IPS-NIHi11 (cell line): ENCODE measurements around the gene ZNF592.

Experiments used
- DNase-seq: peaks from one replicate; pipeline ENCODE4 v3.0.0; 2012; ENCODE audit warnings: mixed read lengths, low spot score

ZNF592 gene

DNA sequence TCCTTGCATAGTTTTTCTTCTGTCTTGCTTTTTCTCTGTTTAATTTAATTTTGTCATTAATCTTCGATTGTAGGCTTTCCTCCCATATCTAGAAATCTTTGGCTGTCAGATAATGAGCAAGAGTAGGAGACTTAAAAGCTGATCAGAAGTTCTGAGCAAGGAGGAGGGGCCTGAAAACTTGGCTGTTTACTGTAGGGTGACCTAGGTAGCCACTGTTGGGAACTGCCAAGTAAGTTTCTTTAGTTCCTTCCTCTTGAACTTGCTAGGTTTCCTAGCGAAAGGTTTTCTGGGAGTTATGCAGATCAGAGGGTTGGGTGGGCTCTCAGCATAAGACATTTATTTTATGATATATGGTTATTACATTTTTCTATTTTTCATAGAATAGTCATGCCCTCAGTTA, 83.2 kb downstream of the ZNF592 start:
- no peak for DNase-seq

DNA sequence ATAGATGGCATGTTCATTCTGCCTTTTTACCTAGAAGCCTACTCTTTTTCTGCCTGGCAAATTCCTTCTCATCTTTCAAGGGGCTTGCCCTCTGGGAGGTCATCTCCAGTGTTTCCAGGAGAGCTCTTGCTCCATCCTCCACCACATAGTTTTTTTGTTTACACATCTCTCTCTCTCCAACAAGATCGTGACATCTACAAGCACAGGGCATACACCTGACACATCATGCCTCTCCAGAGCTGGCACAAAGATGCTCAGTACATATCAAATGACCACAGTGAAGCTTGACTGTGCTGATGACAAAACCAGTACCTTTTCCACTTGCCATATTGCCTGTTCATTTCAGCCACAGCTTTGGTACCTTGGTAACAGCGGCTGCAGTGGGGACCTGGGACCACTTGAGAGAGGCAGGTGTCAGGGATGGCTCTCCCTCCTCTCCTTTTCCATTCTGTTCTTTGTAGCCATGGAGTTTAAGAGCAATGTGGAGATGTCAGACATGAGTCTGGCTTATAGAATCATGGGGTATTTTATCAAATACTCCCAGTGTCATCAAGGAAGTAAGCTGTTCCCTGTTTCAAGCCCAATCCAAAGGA, 84.2 kb downstream of the ZNF592 start:
- DNase-seq: no peak

DNA sequence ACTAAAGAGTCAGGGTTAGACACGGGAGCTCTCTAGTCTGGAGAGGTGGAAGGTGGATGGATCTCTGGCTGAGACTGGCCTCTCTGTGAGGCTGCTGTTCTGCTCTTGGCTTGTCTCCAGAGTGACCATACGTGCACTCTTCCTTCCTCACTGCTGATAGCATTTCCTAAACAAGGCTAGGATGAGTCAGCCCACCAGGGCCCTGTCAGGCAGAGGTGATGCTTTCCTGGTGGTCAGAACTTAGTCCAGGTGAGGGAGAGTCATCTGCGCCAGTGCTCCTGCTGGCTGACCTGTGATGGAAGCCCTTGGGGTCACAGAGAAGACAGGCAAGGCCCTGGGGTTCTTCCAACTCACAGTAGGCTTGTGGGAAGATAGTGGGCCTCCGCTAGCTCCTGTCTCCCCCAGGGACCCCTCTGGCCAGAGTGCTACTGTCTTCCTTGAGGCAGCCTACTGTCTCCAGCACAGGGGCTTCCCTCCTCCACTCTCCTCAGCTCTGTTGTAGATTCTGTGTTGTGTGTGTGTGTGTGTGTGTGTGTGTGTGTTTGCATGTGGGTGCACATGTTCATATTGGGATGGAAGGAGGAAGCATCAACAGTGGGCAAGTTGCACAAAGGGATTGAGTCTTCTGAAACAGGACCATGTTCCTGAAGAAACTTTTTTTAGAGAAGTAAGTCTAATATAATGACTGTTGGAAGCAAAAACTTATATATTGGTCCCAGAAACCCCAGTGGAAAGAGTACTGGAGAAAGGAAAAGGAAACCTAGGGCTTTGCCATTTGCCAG, 85.2 kb downstream of the ZNF592 start:
- DNase-seq: no peak

DNA sequence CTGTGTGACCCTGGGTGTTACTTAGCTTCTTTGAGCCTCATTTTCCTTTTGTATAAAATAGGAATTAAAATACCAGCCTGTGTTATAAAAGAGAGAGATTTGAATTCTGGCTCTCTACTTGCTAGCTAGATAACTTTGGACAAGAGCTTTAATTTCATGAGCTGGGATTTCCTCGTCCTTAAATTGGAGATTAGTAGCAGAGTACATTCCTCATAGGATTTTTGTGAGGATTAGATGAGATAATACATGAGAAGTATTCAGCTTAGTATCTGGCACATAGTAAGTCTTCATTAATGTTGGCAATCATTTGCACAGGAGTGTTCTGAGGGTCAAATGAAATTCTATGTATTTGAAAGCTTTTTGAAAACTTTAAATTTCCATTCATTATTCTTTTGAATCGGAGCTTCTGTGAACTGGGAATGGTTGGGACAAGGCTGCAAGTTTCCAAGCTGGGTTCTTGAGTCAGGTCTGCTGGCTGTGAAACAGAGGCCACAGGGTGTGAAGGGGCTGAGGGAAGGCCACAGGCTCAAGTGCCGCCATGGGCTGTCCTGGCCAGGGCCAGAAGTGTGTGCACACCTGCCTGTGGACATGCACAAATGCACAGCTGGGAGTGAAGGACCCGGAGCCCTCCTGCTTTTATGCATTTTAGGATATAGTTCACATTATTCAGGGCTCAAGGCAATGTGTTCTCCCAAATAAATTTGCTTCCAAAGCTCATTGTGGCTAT, 86.0 kb downstream of the ZNF592 start:
- DNase-seq: no peak

DNA sequence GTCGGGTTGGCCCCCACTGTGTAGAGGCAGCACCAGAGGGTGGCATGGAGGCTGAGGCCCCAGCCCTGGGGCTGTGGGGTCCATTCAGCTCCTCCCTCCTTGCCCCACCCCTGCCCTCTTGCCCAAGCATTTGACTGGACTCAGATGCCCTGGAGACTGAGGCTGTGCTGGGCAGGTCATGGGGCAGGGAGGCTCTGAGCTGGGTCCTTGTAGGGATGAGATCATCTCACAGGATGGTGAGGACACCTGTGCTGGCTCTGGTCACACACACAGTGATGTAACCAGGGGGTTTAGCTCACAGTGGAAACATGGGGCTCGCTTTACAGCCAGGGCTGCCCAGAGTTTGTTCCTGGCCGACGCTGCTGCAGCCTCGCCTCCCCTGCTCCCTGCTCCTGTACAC, 86.6 kb downstream of the ZNF592 start:
- DNase-seq: no peak

DNA sequence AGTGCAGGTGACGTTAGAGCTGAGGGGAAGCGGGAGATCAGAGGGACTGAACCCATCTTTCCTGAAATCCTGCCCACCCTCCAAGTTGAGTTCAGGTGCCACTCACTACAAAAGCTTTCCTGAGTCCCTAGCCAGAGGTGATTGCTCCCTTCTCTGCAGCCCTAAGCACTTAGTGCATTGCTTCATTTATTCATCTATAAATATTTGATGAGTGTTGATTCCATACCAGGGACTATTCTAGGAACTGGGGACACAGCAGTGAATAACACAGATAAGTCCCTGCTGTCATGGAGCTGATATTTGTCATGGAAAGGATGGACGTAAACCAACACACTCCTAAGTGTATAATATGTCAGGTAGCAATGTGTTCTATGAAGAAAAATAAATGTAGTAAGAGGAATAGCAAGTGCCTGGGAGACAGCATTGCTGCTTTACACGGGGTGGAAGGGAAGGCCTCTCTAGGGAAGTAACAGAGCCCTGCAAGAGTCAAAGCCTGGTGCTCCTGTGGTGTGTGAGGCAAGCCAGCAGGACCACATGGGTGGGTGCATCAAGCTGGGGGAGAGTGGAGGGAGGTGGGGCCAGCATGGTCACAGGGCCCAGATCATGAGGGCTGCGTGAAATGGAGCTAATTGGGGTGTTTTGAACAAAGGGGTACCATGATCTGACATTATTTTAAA, 87.4 kb downstream of the ZNF592 start:
- no peak for DNase-seq

DNA sequence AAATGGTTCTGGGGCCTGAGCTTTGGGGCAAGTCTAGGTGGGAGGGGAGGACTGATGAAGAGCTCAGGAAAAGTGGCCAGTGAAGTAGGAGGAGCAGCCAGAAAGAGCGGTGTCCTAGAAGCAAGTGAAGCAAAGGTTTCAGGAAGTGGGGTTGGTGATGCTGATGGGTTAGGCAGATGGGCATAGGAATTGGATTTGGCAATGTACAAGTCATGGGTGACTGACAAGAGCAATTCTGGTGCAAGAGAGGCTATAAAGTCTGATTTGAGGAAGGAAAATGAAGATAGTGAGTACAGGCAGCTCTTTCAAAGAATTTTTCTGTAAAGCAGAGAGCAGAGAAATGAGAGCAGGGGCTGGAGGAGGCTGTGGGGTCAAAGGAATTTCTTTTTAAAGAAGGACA, 88.5 kb downstream of the ZNF592 start:
- DNase-seq: no peak

DNA sequence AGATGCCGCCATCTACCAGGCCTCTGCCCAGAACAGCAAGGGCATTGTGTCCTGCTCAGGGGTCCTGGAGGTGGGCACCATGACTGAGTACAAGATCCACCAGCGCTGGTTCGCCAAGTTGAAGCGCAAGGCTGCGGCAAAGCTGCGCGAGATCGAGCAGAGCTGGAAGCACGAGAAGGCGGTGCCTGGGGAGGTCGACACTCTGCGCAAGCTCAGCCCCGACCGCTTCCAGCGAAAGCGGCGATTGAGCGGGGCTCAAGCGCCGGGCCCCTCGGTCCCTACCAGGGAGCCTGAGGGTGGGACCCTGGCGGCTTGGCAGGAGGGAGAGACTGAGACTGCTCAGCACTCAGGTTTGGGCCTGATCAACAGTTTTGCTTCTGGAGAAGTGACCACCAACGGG, 91.3 kb downstream of the ZNF592 start:
- no peak for DNase-seq

DNA sequence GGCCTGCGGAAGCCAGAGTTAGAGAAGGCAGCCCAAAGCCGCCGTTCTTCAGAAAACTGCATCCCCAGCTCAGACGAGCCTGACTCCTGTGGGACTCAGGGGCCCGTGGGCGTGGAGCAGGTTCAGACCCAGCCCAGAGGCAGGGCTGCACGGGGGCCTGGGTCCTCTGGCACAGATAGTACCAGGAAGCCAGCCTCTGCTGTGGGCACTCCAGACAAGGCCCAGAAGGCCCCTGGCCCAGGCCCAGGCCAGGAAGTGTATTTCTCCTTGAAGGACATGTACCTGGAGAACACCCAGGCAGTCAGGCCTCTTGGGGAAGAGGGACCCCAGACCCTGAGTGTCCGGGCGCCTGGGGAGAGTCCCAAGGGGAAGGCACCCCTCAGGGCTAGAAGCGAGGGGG, 91.9 kb downstream of the ZNF592 start:
- DNase-seq: no peak

DNA sequence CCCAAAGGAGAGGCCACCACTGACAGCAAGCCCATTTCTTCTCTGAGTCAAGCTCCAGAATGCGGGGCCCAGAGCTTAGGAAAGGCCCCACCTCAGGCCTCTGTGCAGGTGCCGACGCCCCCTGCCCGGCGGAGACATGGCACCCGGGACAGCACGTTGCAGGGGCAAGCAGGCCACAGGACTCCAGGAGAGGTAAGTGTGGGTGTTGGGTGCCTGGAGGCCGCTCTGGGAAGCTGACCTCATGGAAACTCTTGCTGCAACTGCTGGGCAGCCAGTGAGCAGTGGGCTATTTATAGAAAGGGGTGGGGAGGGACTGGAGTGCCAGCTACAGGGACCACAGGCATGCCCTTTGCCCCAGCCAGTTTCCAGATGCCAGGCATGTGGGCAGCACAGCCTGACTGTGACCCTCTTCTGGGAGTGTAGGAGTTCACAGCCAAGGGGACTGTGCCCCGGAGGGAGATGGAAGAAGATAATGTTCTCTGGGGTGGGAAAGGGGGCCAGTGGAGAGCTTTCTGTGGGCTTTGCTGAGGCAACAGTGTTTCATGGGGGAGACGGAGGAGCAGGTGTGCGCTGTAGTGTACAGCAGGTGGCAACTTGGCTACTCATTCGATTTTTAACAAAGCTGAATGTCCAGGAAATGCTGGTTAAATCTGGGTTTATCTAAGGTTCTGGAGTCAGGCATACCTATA, 92.5 kb downstream of the ZNF592 start:
- no peak for DNase-seq

DNA sequence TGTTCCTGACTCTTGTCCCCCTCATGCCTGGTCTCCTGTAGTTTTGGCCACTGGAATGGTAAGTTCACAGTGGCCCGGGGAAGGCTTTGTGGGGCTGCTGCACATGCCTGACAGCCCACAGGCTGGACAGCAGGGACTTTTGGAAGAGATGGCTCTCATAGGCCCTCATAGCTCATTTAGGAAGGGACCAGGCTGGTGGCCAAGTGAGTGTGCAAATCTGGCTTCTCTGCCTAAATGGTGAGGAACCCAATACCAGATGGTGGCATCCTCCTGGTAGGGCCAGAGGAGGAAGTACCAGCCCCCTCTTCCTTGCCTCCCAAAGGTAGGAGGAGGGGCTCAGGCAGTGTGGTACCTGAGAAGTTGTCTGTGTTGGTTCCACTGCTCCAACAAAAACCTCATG, 94.4 kb downstream of the ZNF592 start:
- no peak for DNase-seq

DNA sequence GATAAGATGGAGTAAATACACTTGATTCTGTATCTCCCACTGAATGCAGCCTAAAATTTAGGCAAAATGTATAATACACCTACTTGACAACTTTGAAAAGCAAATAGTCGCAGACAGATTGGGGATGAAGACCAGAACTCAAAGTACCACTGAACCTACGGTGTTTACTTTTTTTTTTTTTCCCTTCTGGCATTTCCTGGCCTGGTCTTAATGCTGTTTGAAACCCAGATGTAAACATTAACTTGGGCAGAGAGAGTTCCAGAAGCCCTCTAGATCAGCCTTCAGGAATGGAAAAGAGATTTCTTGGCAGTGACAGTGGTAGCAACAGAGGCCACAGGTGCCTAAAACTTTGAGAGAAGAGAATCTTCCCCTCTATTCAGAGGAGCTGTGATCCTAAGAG, 96.6 kb downstream of the ZNF592 start:
- DNase-seq: no peak

DNA sequence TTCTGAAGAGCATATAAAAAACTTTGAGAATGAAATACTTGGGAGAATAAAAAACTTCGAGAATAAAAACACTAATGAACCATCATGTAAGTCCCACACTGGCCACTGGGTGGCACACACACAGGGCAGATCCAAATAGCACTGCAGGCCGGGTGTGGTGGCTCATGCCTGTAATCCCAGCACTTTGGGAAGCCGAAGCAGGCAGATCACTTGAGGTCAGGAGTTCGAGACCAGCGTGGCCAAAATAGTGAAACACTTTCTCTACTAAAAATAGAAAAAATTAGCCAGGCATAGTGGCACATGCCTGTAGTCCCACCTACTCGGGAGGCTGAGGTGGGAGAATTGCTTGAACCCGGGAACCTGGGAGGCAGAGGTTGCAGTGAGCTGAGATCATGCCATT, 97.2 kb downstream of the ZNF592 start:
- DNase-seq: peak; percentile 56

DNA sequence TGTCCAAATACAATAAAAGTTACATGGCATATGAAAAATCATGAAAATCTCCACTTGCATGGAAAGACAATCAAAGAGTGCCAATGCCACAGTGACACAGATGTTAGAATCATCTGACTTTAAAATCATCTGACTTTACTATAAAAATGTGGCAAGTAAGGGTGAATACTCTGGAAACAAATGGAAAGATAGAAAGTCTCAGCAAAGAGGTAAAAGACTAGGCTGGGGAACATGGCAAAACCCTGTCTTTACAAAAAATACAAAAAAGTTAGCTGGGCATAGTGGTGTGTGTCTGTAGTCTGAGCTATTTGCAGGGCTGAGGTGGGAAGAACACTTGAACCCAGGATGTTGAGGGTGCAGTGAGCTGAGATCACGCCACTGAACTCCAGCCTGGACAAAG, 97.9 kb downstream of the ZNF592 start:
- DNase-seq: no peak

DNA sequence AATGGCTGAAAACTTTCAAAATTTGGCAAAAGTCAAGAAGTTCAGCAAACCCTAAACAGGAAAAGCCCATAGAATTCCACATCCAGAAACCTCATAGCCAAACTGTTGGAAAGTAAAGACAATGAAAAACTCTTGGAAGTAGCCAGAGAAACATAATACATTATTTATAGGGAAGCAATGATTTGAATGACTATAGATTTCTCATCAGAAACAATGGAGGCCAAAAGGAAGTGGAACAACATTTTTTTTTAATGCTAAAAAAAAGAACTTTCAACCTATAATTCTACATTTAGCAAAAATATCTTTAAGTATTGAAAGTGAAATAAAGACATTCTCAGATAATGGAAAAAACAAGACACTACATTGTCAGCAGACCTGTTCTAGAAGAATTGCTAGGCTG, 99.0 kb downstream of the ZNF592 start:
- DNase-seq: no peak

DNA sequence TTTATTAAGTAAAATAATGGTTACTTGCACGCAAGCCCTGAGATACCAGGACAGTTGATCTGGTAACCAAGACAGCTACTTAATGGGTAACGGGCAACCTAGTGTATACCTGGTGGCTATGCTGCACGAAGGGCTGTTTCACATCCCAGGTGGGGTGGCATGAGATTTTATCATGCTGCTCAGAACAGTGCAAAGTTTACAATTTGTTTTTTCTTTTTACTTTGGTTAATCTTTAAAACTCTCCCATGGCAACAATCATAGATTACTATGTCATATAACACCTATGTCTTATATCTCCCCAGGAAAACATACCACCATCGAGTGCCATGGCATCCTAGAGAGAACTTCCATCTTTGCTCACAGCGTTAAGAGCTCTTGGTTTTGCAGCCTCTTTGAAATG, 103.8 kb downstream of the ZNF592 start:
- no peak for DNase-seq

DNA sequence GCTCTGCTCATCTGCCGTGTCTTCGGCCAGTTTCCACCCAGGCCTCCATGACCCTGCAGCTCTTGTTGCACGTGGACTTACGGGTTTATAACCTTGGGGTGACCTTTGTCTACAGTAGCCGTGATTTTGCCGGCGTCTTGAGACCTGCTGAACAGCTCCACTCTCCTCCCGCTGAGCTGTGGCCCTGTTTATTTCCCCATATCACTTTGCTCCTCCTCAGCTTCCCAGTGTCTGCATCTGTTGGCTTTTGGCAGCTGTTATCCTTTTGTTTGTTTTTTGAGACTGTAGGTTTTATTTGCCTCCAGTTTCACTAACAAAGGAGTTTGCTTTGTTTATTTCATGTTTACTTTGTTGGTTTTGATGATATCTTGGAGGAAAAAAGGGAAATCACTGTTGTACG, 106.7 kb downstream of the ZNF592 start:
- DNase-seq: no peak

DNA sequence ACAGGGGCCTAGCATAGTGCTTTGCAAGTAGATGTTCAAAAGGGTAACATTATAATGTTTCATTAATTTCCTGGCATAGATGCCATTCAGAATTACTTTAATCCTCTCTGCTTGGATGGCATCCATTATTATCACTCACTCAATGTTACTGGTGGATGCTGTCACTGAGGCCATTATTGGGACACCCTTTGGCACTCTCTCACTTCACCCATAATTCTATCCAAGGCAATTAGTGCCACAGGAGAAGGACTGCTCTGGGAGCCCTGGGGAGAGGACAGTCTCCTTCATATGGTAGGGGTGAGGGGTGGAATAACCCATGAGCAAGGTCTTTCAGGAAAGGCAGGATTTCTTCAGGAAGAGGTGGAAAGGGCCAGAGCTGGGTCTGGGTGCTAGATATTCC, 107.4 kb downstream of the ZNF592 start:
- no peak for DNase-seq
